ENCODE results near the gene DENR.

DNA sequence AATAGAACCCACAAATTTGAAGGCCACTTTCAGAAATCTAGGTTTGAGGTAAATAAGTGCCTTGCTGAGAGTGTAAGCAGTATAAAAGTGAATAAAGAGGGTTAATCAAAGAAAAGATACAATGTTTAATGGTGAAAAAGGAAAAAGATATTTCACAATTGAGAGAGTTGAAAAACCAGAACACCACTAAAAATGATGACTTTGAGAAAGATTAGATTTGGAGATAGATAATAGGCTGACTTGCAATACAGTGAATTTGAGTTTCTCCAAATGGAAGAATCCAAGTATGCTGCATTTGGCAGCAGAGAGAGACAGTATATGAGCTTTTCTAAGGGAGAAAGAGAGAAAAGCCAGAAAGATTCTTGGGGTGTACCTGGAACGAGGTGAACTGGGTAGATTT lies 2.2 kb downstream of the DENR start:
- TF ChIP-seq CTCF (IDR thresholded peaks at IDR 0.05) (no peak), ZFX (IDR thresholded peaks at IDR 0.05; ENCODE audit: borderline replicate concordance) (no peak)
